Activated naive CD8-positive, alpha-beta T cell treated with anti-CD3 and anti-CD28 coated beads for 36 hours (primary cell): Measurements from ENCODE around the gene TTC28. TPM values are rescaled to one million over a fixed set of nuclear protein-coding genes. Genes with fewer than 3 reads are reported as not detected.
A peak's percentile ranks its signal among the peaks of the same experiment; 100 is the strongest.
"Not testable (repeated sequence)": the region's sequence is repeated elsewhere in the genome, so short reads cannot be mapped to it uniquely, and the experiment has no call there.

ENCODE experiments used
- DNase-seq: peaks from one replicate; pipeline ENCODE4 v3.0.0; 2021
- H3K27ac Mint-ChIP-seq: one replicate; pipeline ENCODE4 v1.8.0; 2022; ENCODE audit warnings: mild to moderate bottlenecking, moderate library complexity, mixed read lengths
- H3K27me3 Mint-ChIP-seq: one replicate; pipeline ENCODE4 v1.8.0; 2022; ENCODE audit warnings: mild to moderate bottlenecking, mixed read lengths
- H3K36me3 Mint-ChIP-seq: one replicate; pipeline ENCODE4 v1.8.0; 2021; ENCODE audit warnings: mild to moderate bottlenecking, mixed read lengths
- H3K4me1 Mint-ChIP-seq: one replicate; pipeline ENCODE4 v1.8.0; 2021; ENCODE audit warnings: mixed read lengths
- H3K4me3 Mint-ChIP-seq: one replicate; pipeline ENCODE4 v1.8.0; 2022; ENCODE audit warnings: mild to moderate bottlenecking, moderate library complexity, mixed read lengths
- H3K9me3 Mint-ChIP-seq: one replicate; pipeline ENCODE4 v1.8.0; 2022; ENCODE audit warnings: mixed read lengths
- total RNA-seq, 2 experiments: library from RNA; stranded (reverse); gene quantifications; one replicate each; pipeline ENCODE4 v1.2.3, GENCODE V29; 2021

TTC28 gene
- total RNA-seq, 2 experiments from 2014 or later, result 1.0 to 1.9 TPM

GRCh38 chr22:28063656-28064055, 616.0 kb downstream of the TTC28 start:
- Mint-ChIP-seq H3K27ac (no peak overlapping the region), H3K27me3 (no peaks in the 10 kb centered on the region), H3K9me3 (no peaks in the 10 kb centered on the region), H3K4me1 (no peaks in the 10 kb centered on the region), H3K36me3 (peaks cover 2% of the 10 kb centered on the region), H3K4me3 (no peak overlapping the region)
- DNase-seq, result no peak

DNA sequence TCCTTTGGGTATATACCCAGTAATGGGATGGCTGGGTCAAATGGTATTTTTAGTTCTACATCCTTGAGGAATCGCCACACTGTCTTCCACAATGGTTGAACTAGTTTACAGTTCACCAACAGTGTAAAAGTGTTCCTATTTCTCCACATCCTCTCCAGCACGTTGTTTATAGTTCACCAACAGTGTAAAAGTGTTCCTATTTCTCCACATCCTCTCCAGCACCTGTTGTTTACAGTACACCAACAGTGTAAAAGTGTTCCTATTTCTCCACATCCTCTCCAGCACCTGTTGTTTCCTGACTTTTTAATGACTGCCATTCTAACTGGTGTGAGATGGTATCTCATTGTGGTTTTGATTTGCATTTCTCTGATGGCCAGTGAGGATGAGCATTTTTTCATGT, 619.0 kb downstream of the TTC28 start:
- H3K4me3 Mint-ChIP-seq, H3K36me3 Mint-ChIP-seq: not testable (repeated sequence)

GRCh38 chr22:28058036-28058435, 621.6 kb downstream of the TTC28 start:
- Mint-ChIP-seq H3K27ac (no peak overlapping the region), H3K27me3 (no peaks in the 10 kb centered on the region), H3K4me1 (no peaks in the 10 kb centered on the region), H3K4me3 (no peak overlapping the region), H3K9me3 (no peaks in the 10 kb centered on the region), H3K36me3 (peaks cover 2% of the 10 kb centered on the region)
- DNase-seq, result no peak

More for the DNA sequence above, 619.0 kb downstream of the TTC28 start:
- H3K27ac Mint-ChIP-seq, H3K9me3 Mint-ChIP-seq, H3K4me1 Mint-ChIP-seq, H3K27me3 Mint-ChIP-seq, DNase-seq: not testable (repeated sequence)

DNA sequence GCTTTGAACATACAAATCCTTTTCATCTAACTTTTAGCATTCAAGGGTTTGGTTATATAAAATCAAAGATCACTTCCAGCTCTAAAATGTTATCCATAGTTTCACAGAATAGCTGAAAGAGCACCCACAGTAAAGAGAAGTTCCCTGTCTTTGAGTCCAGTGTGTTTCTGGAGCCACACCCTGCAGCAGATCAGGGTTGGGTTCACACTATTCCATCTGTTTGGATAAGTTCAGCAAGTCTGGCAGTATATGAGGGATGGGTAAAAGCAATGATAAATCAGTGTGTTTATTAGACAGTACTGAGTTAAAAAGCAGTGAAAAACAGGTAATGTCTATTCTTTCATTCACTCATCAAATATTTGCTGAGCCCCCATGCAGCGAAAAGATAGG, 624.8 kb downstream of the TTC28 start:
- Mint-ChIP-seq H3K27me3 (no peaks in the 10 kb centered on the region), H3K4me1 (no peaks in the 10 kb centered on the region), H3K36me3 (no peaks in the 10 kb centered on the region), H3K27ac (no peak overlapping the region), H3K4me3 (no peak overlapping the region), H3K9me3 (no peaks in the 10 kb centered on the region)
- no peak for DNase-seq

DNA sequence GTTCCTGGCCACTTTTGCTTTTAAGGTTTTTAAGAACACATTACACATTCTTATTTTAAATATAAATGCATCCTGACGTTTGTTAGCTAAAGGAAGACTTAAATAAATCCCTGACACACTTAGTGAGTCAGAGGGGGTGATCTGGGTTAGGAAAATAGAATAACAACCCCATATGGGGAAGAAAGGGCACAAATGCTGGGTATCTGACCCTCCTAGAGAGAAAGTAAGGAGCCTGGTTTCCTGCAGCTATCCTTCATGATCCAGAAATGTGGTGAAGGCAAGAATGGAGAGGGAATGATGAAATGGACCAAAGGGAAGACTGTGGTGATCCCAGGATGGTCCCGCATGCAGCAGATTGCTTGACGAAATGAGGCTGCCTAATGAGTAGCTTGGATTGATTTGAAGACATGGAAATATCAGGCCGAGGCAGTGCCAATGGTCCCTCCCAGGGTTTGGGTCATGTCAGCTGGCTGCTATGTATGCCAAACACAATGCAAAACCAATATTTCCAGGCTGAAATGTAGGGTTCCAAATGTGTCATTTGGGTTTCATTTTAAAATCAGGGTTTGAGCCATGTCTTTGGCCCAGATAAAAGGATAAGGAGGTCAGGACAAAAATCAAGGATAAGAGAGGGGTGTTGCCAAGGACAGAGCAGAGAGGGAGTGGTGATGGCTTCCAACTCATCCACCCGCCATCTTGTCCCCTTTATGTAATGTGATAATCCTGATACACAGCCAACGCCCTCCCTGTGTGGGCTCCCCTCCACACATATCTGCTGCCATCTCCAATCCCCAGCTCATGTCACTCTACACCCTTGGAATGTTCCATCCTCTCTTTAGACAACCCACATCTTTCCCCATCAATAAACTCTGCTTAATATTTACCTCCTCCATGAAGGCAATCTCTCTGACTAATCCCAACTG, 625.5 kb downstream of the TTC28 start:
- Mint-ChIP-seq H3K9me3 (no peaks in the 10 kb centered on the region), H3K4me3 (no peak overlapping the region)

GRCh38 chr22:28052825-28053269, 626.8 kb downstream of the TTC28 start:
- Mint-ChIP-seq H3K27ac (no peak overlapping the region), H3K27me3 (no peaks in the 10 kb centered on the region), H3K4me1 (no peaks in the 10 kb centered on the region), H3K4me3 (no peak overlapping the region), H3K36me3 (no peaks in the 10 kb centered on the region), H3K9me3 (no peaks in the 10 kb centered on the region)
- no peak for DNase-seq

More for the DNA sequence above, 625.5 kb downstream of the TTC28 start:
- no peaks in the 10 kb centered on the region for H3K36me3 Mint-ChIP-seq
- no peak for DNase-seq
- H3K27ac Mint-ChIP-seq, result no peak overlapping the region
- no peaks in the 10 kb centered on the region for H3K27me3 Mint-ChIP-seq
- H3K4me1 Mint-ChIP-seq, result no peaks in the 10 kb centered on the region

DNA sequence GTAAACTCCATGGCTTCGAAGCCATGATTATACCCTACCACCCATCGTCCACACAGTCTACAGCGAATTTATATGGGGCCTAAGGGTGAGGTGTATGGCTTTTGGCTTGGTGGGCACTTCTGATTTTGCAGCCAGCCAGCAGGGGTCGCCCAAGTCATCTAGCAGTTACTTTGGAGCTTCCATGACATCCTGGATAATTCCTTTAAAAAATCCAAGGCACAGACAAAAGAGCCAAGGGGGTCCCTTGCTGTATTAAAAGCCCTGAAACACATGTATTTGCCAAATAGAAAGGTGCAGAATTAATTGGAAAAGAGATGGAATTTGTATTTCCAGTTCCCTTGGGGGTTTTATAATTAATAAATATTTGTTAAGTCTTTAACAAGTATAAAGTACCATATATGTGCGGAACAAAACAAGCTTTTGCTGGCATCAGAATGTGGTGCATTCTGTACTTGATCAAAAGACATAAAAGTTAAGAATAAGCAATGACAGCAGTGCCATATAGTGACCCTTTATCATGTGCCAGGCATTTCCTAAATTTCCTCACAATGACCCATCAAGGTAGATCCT, 627.8 kb downstream of the TTC28 start:
- Mint-ChIP-seq H3K27ac (no peak overlapping the region), H3K4me1 (no peaks in the 10 kb centered on the region), H3K9me3 (no peaks in the 10 kb centered on the region), H3K4me3 (no peak overlapping the region), H3K36me3 (no peaks in the 10 kb centered on the region), H3K27me3 (no peaks in the 10 kb centered on the region)
- DNase-seq, result peak; percentile 28

GRCh38 chr22:28051091-28051786, 628.4 kb downstream of the TTC28 start:
- H3K9me3 Mint-ChIP-seq, result no peaks in the 10 kb centered on the region
- no peaks in the 10 kb centered on the region for H3K27me3 Mint-ChIP-seq
- no peaks in the 10 kb centered on the region for H3K4me1 Mint-ChIP-seq
- no peak for DNase-seq
- no peaks in the 10 kb centered on the region for H3K36me3 Mint-ChIP-seq
- no peak overlapping the region for H3K4me3 Mint-ChIP-seq
- H3K27ac Mint-ChIP-seq, result no peak overlapping the region

DNA sequence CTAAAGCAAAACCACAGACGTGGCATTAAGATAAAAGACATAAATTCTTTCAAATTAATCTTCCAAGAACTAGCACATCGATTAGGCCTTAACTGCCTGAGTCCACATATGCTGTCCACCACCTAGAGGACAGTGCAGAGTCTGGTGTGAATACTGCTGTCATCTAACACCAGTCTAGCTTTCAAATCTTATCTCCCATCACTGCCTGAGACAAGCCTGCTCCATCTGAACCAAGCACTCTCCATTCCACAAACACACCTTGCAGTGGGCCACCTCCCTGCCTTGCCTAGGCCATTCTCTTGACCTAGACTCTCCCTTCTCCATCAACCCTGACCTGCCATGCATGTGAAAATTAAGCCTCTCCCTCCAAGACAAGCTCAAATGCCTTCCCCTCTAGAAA, 631.1 kb downstream of the TTC28 start:
- H3K27ac Mint-ChIP-seq, result no peak overlapping the region
- no peak overlapping the region for H3K4me3 Mint-ChIP-seq
- no peaks in the 10 kb centered on the region for H3K4me1 Mint-ChIP-seq
- DNase-seq, result no peak
- no peaks in the 10 kb centered on the region for H3K36me3 Mint-ChIP-seq
- no peaks in the 10 kb centered on the region for H3K9me3 Mint-ChIP-seq
- no peaks in the 10 kb centered on the region for H3K27me3 Mint-ChIP-seq

- H3K27ac Mint-ChIP-seq, result no peak overlapping the region
- no peak for DNase-seq
- H3K4me3 Mint-ChIP-seq, result no peak overlapping the region
- no peaks in the 10 kb centered on the region for H3K36me3 Mint-ChIP-seq
- H3K4me1 Mint-ChIP-seq, result no peaks in the 10 kb centered on the region
- no peaks in the 10 kb centered on the region for H3K9me3 Mint-ChIP-seq
- H3K27me3 Mint-ChIP-seq, result no peaks in the 10 kb centered on the region
These were observed 631.9 kb downstream of the TTC28 start for GRCh38 chr22:28047740-28048139.

DNA sequence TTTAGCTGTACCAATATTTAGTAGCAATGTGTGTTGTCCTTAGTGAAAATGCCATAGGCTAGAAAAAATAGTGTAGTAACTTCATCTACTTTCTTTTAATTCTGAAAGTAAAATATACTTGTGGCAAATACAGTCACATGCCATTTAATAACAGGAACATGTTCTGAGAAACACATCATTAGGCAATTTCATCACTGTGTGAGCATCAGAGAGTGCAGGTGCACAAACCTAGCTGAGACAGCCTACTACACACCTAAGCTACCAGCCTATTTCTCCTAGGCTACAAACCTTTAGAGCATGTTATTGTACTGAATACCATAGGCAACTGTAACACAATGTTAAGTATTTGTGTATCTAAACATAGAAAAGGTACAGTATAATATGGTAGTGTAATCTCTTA, 633.5 kb downstream of the TTC28 start:
- Mint-ChIP-seq H3K27ac (no peak overlapping the region), H3K4me1 (no peaks in the 10 kb centered on the region), H3K9me3 (no peaks in the 10 kb centered on the region), H3K27me3 (no peaks in the 10 kb centered on the region), H3K4me3 (no peak overlapping the region), H3K36me3 (no peaks in the 10 kb centered on the region)
- no peak for DNase-seq

- Mint-ChIP-seq H3K27ac (no peak overlapping the region), H3K9me3 (peaks cover 5% of the 10 kb centered on the region), H3K4me1 (no peaks in the 10 kb centered on the region), H3K4me3 (no peak overlapping the region), H3K36me3 (no peaks in the 10 kb centered on the region), H3K27me3 (no peaks in the 10 kb centered on the region)
- no peak for DNase-seq
These were observed 635.0 kb downstream of the TTC28 start for GRCh38 chr22:28044546-28045173.

- H3K4me3 Mint-ChIP-seq, result no peak overlapping the region
- no peak for DNase-seq
- H3K27ac Mint-ChIP-seq, result no peak overlapping the region
- H3K9me3 Mint-ChIP-seq, result peaks cover 5% of the 10 kb centered on the region
- H3K36me3 Mint-ChIP-seq, result no peaks in the 10 kb centered on the region
- H3K4me1 Mint-ChIP-seq, result no peaks in the 10 kb centered on the region
- no peaks in the 10 kb centered on the region for H3K27me3 Mint-ChIP-seq
These were observed 636.4 kb downstream of the TTC28 start for GRCh38 chr22:28043266-28043665.

- peak; percentile 13 for DNase-seq
- Mint-ChIP-seq H3K4me3 (no peak overlapping the region), H3K9me3 (peaks cover 3% of the 10 kb centered on the region), H3K27ac (no peak overlapping the region), H3K4me1 (peaks cover 10% of the 10 kb centered on the region), H3K36me3 (no peaks in the 10 kb centered on the region), H3K27me3 (peaks cover 10% of the 10 kb centered on the region)
These were observed 644.8 kb downstream of the TTC28 start for GRCh38 chr22:28034760-28035401.
